ENCODE data around the gene NDUFB4. TPM values are rescaled to one million over a fixed set of nuclear protein-coding genes. Genes with fewer than 3 reads are reported as not detected.
"Not testable (repeated sequence)": the region's sequence is repeated elsewhere in the genome, so short reads cannot be mapped to it uniquely, and the experiment has no call there.

NDUFB4 gene
- total RNA-seq, 2 experiments from 2014 or later: 81.3 to 84.0 TPM

DNA sequence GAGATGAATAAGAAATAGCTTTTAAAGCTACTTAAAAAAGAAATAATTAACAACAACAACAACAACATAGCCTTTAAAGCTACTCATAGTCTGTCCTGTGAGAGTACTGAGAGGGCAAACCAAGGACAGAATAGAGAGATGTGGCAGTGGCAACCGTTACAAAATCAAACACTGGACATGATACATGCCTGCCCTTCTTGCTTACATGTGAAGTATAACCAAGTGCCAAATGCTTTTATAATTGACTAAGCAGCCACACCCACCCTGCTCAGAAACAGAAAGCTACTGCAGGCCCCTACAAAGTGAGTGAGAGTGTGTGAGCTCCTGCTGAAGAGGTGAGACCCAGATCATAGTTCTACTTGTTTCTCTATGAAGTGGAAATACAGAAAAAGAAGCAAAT is 38.4 kb downstream of the NDUFB4 start:
- intact Hi-C loops (cut with DNase I, micrococcal nuclease): no loop called here
- Histone ChIP-seq H3K9me3 (ENCODE audit: control insufficient read depth in 1 of 2, insufficient read depth in 1 of 2, low read length in 2 of 2) (no peaks in the 10 kb centered on the region), H3K4me3 (ENCODE audit: low read length) (no peak overlapping the region), H3K27ac (ENCODE audit: low read depth in 1 of 2, low read length in 2 of 2) (no peak overlapping the region), H3K4me1 (ENCODE audit: insufficient read depth, low read length) (no peaks in the 10 kb centered on the region), H3K36me3 (ENCODE audit: insufficient read depth, low read length) (no peaks in the 10 kb centered on the region), H3K27me3 (ENCODE audit: control insufficient read depth in 1 of 2, insufficient read depth in 2 of 2, low read length in 2 of 2) (no peaks in the 10 kb centered on the region)
- TF ChIP-seq, protein P1, sequence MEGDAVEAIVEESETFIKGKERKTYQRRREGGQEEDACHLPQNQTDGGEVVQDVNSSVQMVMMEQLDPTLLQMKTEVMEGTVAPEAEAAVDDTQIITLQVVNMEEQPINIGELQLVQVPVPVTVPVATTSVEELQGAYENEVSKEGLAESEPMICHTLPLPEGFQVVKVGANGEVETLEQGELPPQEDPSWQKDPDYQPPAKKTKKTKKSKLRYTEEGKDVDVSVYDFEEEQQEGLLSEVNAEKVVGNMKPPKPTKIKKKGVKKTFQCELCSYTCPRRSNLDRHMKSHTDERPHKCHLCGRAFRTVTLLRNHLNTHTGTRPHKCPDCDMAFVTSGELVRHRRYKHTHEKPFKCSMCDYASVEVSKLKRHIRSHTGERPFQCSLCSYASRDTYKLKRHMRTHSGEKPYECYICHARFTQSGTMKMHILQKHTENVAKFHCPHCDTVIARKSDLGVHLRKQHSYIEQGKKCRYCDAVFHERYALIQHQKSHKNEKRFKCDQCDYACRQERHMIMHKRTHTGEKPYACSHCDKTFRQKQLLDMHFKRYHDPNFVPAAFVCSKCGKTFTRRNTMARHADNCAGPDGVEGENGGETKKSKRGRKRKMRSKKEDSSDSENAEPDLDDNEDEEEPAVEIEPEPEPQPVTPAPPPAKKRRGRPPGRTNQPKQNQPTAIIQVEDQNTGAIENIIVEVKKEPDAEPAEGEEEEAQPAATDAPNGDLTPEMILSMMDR (IDR thresholded peaks at IDR 0.05): no peak
- no peaks in the 10 kb centered on the region for H3K36me3 Mint-ChIP-seq (ENCODE audit: low read depth)
- ATAC-seq (ENCODE audit: poor library complexity) (no peak), DNase-seq (no peak)
- H3K27ac Mint-ChIP-seq: no peak overlapping the region
- H3K9me3 Mint-ChIP-seq: peaks cover 7% of the 10 kb centered on the region
- ChIA-PET POLR2A (interaction anchor here (1.2 kb wide), 1 partner anchor 108 kb away, joined by 5 read pairs; the partner anchor contains the start of genes GTF2E1 and RABL3), CTCF (no interaction called here)
- no peaks in the 10 kb centered on the region for H3K27me3 Mint-ChIP-seq
- H3K4me1 Mint-ChIP-seq (ENCODE audit: low read depth): peaks cover 2% of the 10 kb centered on the region
- no peak overlapping the region for H3K4me3 Mint-ChIP-seq

DNA sequence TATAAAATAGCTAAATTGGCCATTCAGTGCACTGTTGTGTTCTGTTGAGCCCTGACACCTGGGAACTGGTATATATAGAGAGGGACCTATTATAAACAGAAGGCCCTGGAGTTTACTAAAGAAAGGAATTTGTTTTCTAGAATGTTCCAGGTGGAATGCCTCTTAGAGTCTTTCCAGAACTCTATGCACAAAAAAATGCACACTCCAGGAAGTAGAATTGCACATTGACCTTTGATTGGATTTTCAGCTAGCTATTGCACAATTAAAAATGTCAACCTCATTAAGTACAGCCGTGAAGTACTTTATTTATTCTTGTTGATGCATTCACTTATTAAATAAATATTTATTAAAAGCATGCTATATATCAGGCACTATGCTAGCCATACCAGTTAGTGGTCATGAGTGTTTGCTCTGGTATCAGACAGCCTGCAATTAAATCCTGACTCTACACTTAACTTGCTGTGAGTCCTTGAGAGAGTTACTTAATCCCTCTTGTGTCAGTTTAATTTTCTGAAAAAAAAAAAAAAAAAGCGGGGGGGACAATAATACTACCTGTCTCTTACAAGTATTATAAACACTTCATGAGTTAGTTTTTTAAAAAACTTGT is 40.8 kb downstream of the NDUFB4 start:
- TF ChIP-seq, protein P1 (IDR thresholded peaks at IDR 0.05): no peak
- Mint-ChIP-seq H3K27ac (no peak overlapping the region), H3K4me3 (no peak overlapping the region), H3K36me3 (ENCODE audit: low read depth) (no peaks in the 10 kb centered on the region), H3K9me3 (peaks cover 3% of the 10 kb centered on the region), H3K4me1 (ENCODE audit: low read depth) (peaks cover 16% of the 10 kb centered on the region), H3K27me3 (no peaks in the 10 kb centered on the region)
- POLR2A ChIA-PET: no interaction called here
- no peaks in the 10 kb centered on the region for H3K27me3 ChIP-seq (ENCODE audit: control insufficient read depth in 1 of 2, insufficient read depth in 2 of 2, low read length in 2 of 2)
- peaks cover 2% of the 10 kb centered on the region for H3K4me1 ChIP-seq (ENCODE audit: insufficient read depth, low read length)
- no peaks in the 10 kb centered on the region for H3K9me3 ChIP-seq (ENCODE audit: control insufficient read depth in 1 of 2, insufficient read depth in 1 of 2, low read length in 2 of 2)
- intact Hi-C loops (cut with DNase I, micrococcal nuclease): no loop called here
- H3K27ac ChIP-seq (ENCODE audit: low read depth in 1 of 2, low read length in 2 of 2): no peak overlapping the region
- no peak overlapping the region for H3K4me3 ChIP-seq (ENCODE audit: low read length)
- ATAC-seq (ENCODE audit: poor library complexity) (no peak), DNase-seq (no peak)
- CTCF ChIA-PET: no interaction called here
- H3K36me3 ChIP-seq (ENCODE audit: insufficient read depth, low read length): no peaks in the 10 kb centered on the region

DNA sequence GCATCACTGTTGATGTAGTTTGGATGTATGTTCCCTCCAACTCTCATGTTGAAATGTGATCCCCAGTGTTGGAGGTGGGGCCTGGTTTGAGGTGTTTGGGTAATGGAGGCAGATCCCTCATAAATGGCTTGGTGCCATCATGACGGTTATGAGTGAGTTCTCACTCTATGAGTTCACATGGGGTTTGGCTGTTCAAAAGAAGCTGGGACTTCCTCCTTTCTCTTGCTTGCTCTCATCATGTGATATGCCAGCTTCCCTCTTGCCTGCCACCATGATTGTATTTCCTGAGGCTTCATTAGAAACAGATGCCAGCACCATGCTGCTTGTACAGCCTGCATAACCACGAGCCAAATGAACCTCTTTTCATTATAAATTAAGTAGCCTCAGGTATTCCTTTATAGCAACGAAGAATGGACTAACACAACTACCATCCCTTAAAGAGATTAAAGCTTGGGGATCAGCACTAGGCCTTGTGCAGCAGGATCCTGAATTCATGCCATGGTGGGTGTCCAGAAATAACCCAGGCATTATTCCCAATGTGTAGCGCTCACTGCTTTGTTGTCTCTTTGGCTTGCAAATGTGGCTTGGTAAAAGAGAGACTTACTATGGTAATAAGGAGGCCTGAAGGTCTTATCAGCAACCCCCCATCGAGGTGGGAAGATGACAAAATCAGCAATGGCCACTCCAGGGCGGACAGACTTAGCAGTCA is 41.9 kb downstream of the NDUFB4 start:
- Mint-ChIP-seq H3K36me3 (ENCODE audit: low read depth) (no peaks in the 10 kb centered on the region), H3K4me3 (no peak overlapping the region), H3K9me3 (peaks cover 3% of the 10 kb centered on the region), H3K27ac (no peak overlapping the region), H3K4me1 (ENCODE audit: low read depth) (peaks cover 16% of the 10 kb centered on the region), H3K27me3 (peaks cover 4% of the 10 kb centered on the region)
- Histone ChIP-seq H3K27ac (ENCODE audit: low read depth in 1 of 2, low read length in 2 of 2) (no peak overlapping the region), H3K4me1 (ENCODE audit: insufficient read depth, low read length) (peaks cover 2% of the 10 kb centered on the region), H3K36me3 (ENCODE audit: insufficient read depth, low read length) (no peaks in the 10 kb centered on the region), H3K27me3 (ENCODE audit: control insufficient read depth in 1 of 2, insufficient read depth in 2 of 2, low read length in 2 of 2) (no peaks in the 10 kb centered on the region), H3K9me3 (ENCODE audit: control insufficient read depth in 1 of 2, insufficient read depth in 1 of 2, low read length in 2 of 2) (no peaks in the 10 kb centered on the region), H3K4me3 (ENCODE audit: low read length) (no peak overlapping the region)
- peak in 1 of 14 experiments; percentile 3 for DNase-seq
- POLR2A ChIA-PET: no interaction called here
- TF ChIP-seq, protein P1 (IDR thresholded peaks at IDR 0.05): no peak
- no peak for ATAC-seq (ENCODE audit: poor library complexity)
- intact Hi-C loops (cut with DNase I, micrococcal nuclease): no loop called here
- CTCF ChIA-PET: no interaction called here

DNA sequence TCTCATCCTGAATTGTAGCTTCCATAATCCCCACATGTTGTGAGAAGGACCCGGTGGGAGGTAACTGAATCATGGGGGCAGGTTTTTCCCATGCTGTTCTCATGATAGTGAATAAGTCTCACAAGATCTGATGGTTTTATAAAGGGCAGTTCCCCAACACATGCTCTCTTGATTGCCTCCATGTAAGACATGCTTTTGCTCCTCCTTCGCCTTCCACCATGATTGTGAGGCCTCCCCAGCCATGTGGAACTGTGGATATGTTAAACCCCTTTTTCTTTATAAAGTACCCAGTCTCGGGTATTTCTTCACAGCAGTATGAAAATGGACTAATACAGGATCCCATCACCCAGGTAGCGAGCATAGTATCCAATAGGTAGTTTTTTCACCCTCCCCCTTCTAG is 42.7 kb downstream of the NDUFB4 start:
- intact Hi-C loops (cut with DNase I, micrococcal nuclease); CTCF ChIA-PET; H3K27me3 ChIP-seq (ENCODE audit: control insufficient read depth in 1 of 2, insufficient read depth in 2 of 2, low read length in 2 of 2); H3K36me3 Mint-ChIP-seq (ENCODE audit: low read depth); H3K4me3 Mint-ChIP-seq; H3K9me3 ChIP-seq (ENCODE audit: control insufficient read depth in 1 of 2, insufficient read depth in 1 of 2, low read length in 2 of 2); H3K4me3 ChIP-seq (ENCODE audit: low read length); H3K27ac ChIP-seq (ENCODE audit: low read depth in 1 of 2, low read length in 2 of 2); DNase-seq; H3K27me3 Mint-ChIP-seq; ATAC-seq (ENCODE audit: poor library complexity); H3K36me3 ChIP-seq (ENCODE audit: insufficient read depth, low read length); H3K27ac Mint-ChIP-seq; POLR2A ChIA-PET; H3K9me3 Mint-ChIP-seq; H3K4me1 ChIP-seq (ENCODE audit: insufficient read depth, low read length): not testable (repeated sequence)
- peaks cover 16% of the 10 kb centered on the region for H3K4me1 Mint-ChIP-seq (ENCODE audit: low read depth)
